Mesendoderm (in vitro differentiated cells): Measurements from ENCODE around the gene FHIP1B.

Source experiments
- DNase-seq: peaks from one replicate; pipeline ENCODE4 v3.0.0; 2013
- H2AK5ac ChIP-seq: 2 replicates; pipeline ENCODE4 v1.6.1; 2013; ENCODE audit warnings: low read length, inconsistent platforms
- H2BK120ac ChIP-seq: 2 replicates; pipeline ENCODE4 v1.6.1; 2013; ENCODE audit warnings: low read depth, mild to moderate bottlenecking, low read length, moderate library complexity, mixed read lengths
- H2BK15ac ChIP-seq: replicated peaks from 2 replicates; pipeline ENCODE4 v1.6.1; 2013; ENCODE audit warnings: low read depth, mild to moderate bottlenecking, moderate library complexity
- H2BK5ac ChIP-seq: 2 replicates; pipeline ENCODE4 v1.6.1; 2013; ENCODE audit warnings: low read length, inconsistent platforms
- H3K18ac ChIP-seq: 2 replicates; pipeline ENCODE4 v1.6.1; 2013; ENCODE audit warnings: mild to moderate bottlenecking, low read length, mixed read lengths
- H3K23ac ChIP-seq: one replicate; pipeline ENCODE4 v1.6.1; 2013; ENCODE audit warnings: low read length
- H3K27ac ChIP-seq: 2 replicates; pipeline ENCODE4 v1.5.1; 2013; ENCODE audit warnings: low read depth, mild to moderate bottlenecking, inconsistent platforms, low read length, moderate library complexity
- H3K27me3 ChIP-seq: 2 replicates; pipeline ENCODE4 v1.6.1; 2013; ENCODE audit warnings: low read length, control low read depth, mild to moderate bottlenecking, inconsistent platforms; ENCODE audit not compliant: insufficient read depth, poor library complexity
- H3K36me3 ChIP-seq: 2 replicates; pipeline ENCODE4 v1.6.1; 2013; ENCODE audit warnings: low read length, inconsistent platforms; ENCODE audit not compliant: control insufficient read depth, insufficient read depth
- H3K4ac ChIP-seq: one replicate; pipeline ENCODE4 v1.6.1; 2013; ENCODE audit warnings: low read depth, mild to moderate bottlenecking, low read length, moderate library complexity
- H3K4me1 ChIP-seq: 2 replicates; pipeline ENCODE4 v1.6.1; 2013; ENCODE audit warnings: low read depth, low read length, inconsistent platforms; ENCODE audit not compliant: control insufficient read depth
- H3K4me2 ChIP-seq: 2 replicates; pipeline ENCODE4 v1.6.1; 2013; ENCODE audit warnings: low read length
- H3K4me3 ChIP-seq: 2 replicates; pipeline ENCODE4 v1.5.1; 2013; ENCODE audit warnings: mild to moderate bottlenecking, low read length
- H3K56ac ChIP-seq: one replicate; pipeline ENCODE4 v1.6.1; 2013; ENCODE audit warnings: low read length
- H3K79me1 ChIP-seq: 2 replicates; pipeline ENCODE4 v1.6.1; 2013; ENCODE audit warnings: low read length, inconsistent platforms
- H3K79me2 ChIP-seq: 2 replicates; pipeline ENCODE4 v1.6.1; 2013; ENCODE audit warnings: mild to moderate bottlenecking, low read length; ENCODE audit not compliant: control insufficient read depth, insufficient read depth
- H3K9ac ChIP-seq: 2 replicates; pipeline ENCODE4 v1.6.1; 2013; ENCODE audit warnings: low read length, inconsistent platforms
- H4K5ac ChIP-seq: one replicate; pipeline ENCODE4 v1.6.1; 2013; ENCODE audit warnings: low read length
- H4K8ac ChIP-seq: one replicate; pipeline ENCODE4 v1.6.1; 2013; ENCODE audit warnings: low read depth, mild to moderate bottlenecking, control low read depth, low read length, moderate library complexity
- WGBS: extraction: QIAGEN DNeasy Blood & Tissue Kit; methylation state at CpG from one replicate; pipeline ENCODE4 v1.1.7; 2013; ENCODE audit warnings: low lambda C conversion rate, missing lambda C conversion rate; ENCODE audit not compliant: insufficient coverage; ENCODE audit errors: extremely low coverage; 5-methylcytosine and 5-hydroxymethylcytosine counted together

Gene FHIP1B

GRCh38 chr11:6258571-6259081, 24.2 kb upstream of the FHIP1B start:
- Histone ChIP-seq H3K79me2 (no peaks in the 10 kb centered on the region), H4K8ac (no peak overlapping the region), H3K27ac (no peak overlapping the region), H3K79me1 (no peaks in the 10 kb centered on the region), H2AK5ac (no peak overlapping the region), H3K4me2 (peak overlapping the region; percentile 82), H2BK15ac (no peak overlapping the region), H3K18ac (peak overlapping the region; percentile 35), H3K4ac (no peak overlapping the region), H2BK5ac (peak overlapping the region; percentile 44), H3K4me1 (peaks cover 3% of the 10 kb centered on the region), H4K5ac (no peak overlapping the region), H2BK120ac (no peak overlapping the region), H3K9ac (peak overlapping the region; percentile 57), H3K23ac (no peak overlapping the region), H3K56ac (peak overlapping the region; percentile 79), H3K36me3 (no peaks in the 10 kb centered on the region), H3K4me3 (no peak overlapping the region), H3K27me3 (no peaks in the 10 kb centered on the region)
- no CpG with 5 or more reads among the region's 16 CpGs for WGBS
- peak; percentile 77 for DNase-seq

DNA sequence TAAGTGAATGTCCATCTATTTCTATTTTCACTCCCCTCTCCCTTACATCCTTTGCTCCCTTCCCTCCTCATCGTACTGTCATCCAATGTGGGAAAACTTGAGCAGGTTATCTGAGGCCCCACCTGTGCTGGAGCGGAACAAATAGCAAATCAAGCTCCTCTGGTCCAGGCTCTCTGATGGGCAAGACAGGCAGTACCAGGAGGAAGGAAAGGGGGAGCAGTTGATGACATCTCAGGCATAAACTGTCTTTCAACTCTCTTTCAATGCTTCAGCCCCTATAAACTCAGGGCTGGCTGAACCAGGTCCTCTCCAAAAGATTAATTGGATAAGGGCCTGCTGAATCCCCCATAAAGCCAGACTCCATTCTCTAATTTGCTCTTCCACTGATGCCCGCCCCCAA, 23.7 kb upstream of the FHIP1B start:
- H2BK120ac ChIP-seq = no peak overlapping the region
- no peak overlapping the region for H3K27ac ChIP-seq
- no peak overlapping the region for H3K56ac ChIP-seq
- no peaks in the 10 kb centered on the region for H3K79me2 ChIP-seq
- peaks cover 3% of the 10 kb centered on the region for H3K4me1 ChIP-seq
- H3K27me3 ChIP-seq = no peaks in the 10 kb centered on the region
- H2BK15ac ChIP-seq = no peak overlapping the region
- no peak overlapping the region for H3K9ac ChIP-seq
- H3K4ac ChIP-seq = no peak overlapping the region
- no peak overlapping the region for H4K5ac ChIP-seq
- no peak overlapping the region for H3K4me2 ChIP-seq
- H3K23ac ChIP-seq = no peak overlapping the region
- no peak for DNase-seq
- H3K18ac ChIP-seq = no peak overlapping the region
- no peak overlapping the region for H2AK5ac ChIP-seq
- H3K36me3 ChIP-seq = no peaks in the 10 kb centered on the region
- WGBS = no CpG with 5 or more reads among the region's 3 CpGs
- H2BK5ac ChIP-seq = no peak overlapping the region
- H3K79me1 ChIP-seq = no peaks in the 10 kb centered on the region
- H3K4me3 ChIP-seq = no peak overlapping the region
- H4K8ac ChIP-seq = no peak overlapping the region

GRCh38 chr11:6253197-6253596, 18.8 kb upstream of the FHIP1B start:
- Histone ChIP-seq H3K4me1 (peaks cover 3% of the 10 kb centered on the region), H3K27me3 (no peaks in the 10 kb centered on the region), H3K79me1 (no peaks in the 10 kb centered on the region), H2BK5ac (no peak overlapping the region), H3K18ac (no peak overlapping the region), H3K9ac (no peak overlapping the region), H3K56ac (no peak overlapping the region), H4K8ac (no peak overlapping the region), H3K36me3 (no peaks in the 10 kb centered on the region), H2AK5ac (no peak overlapping the region), H4K5ac (no peak overlapping the region), H3K4me2 (no peak overlapping the region), H3K4ac (no peak overlapping the region), H3K4me3 (no peak overlapping the region), H2BK15ac (no peak overlapping the region), H3K23ac (no peak overlapping the region), H2BK120ac (no peak overlapping the region), H3K27ac (no peak overlapping the region), H3K79me2 (no peaks in the 10 kb centered on the region)
- no peak for DNase-seq
- no CpG with 5 or more reads among the region's 1 CpG for WGBS

DNA sequence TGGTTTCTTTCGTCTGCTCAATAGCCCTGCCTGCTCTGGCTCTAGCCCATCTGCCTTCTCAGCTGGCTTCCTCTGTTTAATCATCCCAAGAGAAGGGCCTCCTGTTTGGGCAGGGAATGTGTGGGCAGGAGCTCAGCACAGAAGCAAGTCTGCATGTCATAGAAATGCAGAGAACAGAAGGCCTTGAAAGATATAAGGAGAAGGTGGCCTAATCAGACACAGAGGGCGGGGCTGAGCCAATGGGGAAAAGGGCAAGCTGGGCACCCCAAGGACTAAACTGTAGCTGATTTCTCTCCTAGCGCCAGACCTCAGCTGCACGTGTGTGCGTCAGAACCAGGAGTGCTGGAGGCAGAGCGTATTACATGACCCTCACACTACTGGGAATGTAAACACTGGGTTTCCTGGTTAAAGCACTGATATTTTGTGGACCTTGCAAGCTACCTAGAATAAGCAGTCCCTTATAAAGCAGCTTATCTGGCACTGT, 17.6 kb upstream of the FHIP1B start:
- Histone ChIP-seq H2BK15ac (no peak overlapping the region), H3K4me3 (no peak overlapping the region), H3K56ac (peak overlapping the region; percentile 35), H3K4me1 (peaks cover 3% of the 10 kb centered on the region), H2BK5ac (no peak overlapping the region), H3K4me2 (no peak overlapping the region), H3K18ac (peak overlapping the region; percentile 1), H4K5ac (no peak overlapping the region), H3K27ac (no peak overlapping the region), H3K9ac (no peak overlapping the region), H3K23ac (no peak overlapping the region), H3K4ac (no peak overlapping the region), H3K79me1 (no peaks in the 10 kb centered on the region), H3K27me3 (no peaks in the 10 kb centered on the region), H3K36me3 (no peaks in the 10 kb centered on the region), H2BK120ac (no peak overlapping the region), H2AK5ac (no peak overlapping the region), H4K8ac (no peak overlapping the region), H3K79me2 (no peaks in the 10 kb centered on the region)
- DNase-seq = no peak
- WGBS = no CpG with 5 or more reads among the region's 6 CpGs

GRCh38 chr11:6251120-6251733, 16.8 kb upstream of the FHIP1B start:
- no peak overlapping the region for H2BK120ac ChIP-seq
- H3K27me3 ChIP-seq = no peaks in the 10 kb centered on the region
- H3K27ac ChIP-seq = no peak overlapping the region
- H4K8ac ChIP-seq = no peak overlapping the region
- peak overlapping the region; percentile 12 for H3K9ac ChIP-seq
- WGBS = no CpG with 5 or more reads among the region's 6 CpGs
- H3K36me3 ChIP-seq = no peaks in the 10 kb centered on the region
- H3K4ac ChIP-seq = no peak overlapping the region
- H3K79me1 ChIP-seq = no peaks in the 10 kb centered on the region
- no peak overlapping the region for H2AK5ac ChIP-seq
- no peak overlapping the region for H2BK15ac ChIP-seq
- H3K18ac ChIP-seq = peak overlapping the region; percentile 1
- H3K4me3 ChIP-seq = no peak overlapping the region
- no peak overlapping the region for H4K5ac ChIP-seq
- peak overlapping the region; percentile 35 for H3K56ac ChIP-seq
- no peaks in the 10 kb centered on the region for H3K79me2 ChIP-seq
- H3K4me1 ChIP-seq = peaks cover 3% of the 10 kb centered on the region
- H2BK5ac ChIP-seq = no peak overlapping the region
- no peak overlapping the region for H3K23ac ChIP-seq
- peak; percentile 91 for DNase-seq
- no peak overlapping the region for H3K4me2 ChIP-seq
